DMS 273 treated with DMSO at 0.1 percent for 48 hours (cell line): Measurements from ENCODE around the gene SLC22A17.

ENCODE experiments used
- DNase-seq: peaks from one replicate; lab custom pipeline; 2025; lab: John Stamatoyannopoulos, UW

The SLC22A17 gene

GRCh38 chr14:23307687-23308644 lies 44.7 kb downstream of the SLC22A17 start:
- no peak for DNase-seq

GRCh38 chr14:23307146-23307530 lies 45.5 kb downstream of the SLC22A17 start:
- no peak for DNase-seq

- peak; percentile 69 for DNase-seq
Measured at GRCh38 chr14:23306412-23307145, 46.1 kb downstream of the SLC22A17 start, which contains the start of gene BCL2L2. Gene BCL2L2, plus strand, starts transcription at chr14:23306833. Its CDS starts 935 bp downstream, at chr14:23307768.

- peak; percentile 35 for DNase-seq
Measured at GRCh38 chr14:23302290-23303225, 50.1 kb downstream of the SLC22A17 start, which contains the start of gene PPP1R3E. Gene PPP1R3E, minus strand, starts transcription at chr14:23302859. Its CDS starts 283 bp downstream, at chr14:23302576.

GRCh38 chr14:23301969-23302289 lies 50.8 kb downstream of the SLC22A17 start:
- no peak for DNase-seq

DNA sequence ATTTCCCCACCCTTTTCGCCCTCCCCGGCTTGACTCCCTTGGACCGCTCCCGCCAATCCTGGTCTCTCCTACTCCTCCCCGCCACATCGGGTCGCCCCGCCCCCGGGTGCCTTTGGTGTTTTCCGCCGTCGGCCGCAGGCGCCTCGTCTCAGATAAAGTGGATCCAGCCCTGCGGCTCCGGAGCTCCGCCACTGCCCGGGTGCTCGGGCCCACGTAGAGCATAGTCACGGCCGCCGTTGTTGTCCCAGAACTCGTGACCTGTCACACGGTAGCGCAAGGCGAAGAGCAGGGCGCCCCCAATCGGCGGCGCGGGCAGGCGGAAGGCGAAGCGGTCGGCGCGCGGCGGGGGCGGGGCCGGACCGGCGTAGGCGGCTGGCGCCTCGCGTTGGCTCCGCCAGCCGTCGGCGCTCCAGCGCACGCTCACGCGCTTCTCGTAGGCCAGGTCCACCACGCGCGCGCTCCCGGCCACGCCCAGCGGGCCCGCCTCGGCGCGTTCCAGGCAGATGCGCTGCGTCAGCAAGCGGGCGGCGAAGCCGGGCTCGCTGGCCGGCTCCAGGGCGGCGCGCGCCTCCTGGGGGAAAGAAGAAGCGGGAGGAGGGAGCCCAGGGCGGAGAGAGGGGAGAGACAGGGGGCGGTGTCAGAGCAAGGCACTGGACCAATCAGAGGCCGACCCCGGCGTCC lies 51.3 kb downstream of the SLC22A17 start:
- DNase-seq = peak; percentile 99

GRCh38 chr14:23300687-23301223 lies 51.9 kb downstream of the SLC22A17 start:
- DNase-seq = no peak

DNA sequence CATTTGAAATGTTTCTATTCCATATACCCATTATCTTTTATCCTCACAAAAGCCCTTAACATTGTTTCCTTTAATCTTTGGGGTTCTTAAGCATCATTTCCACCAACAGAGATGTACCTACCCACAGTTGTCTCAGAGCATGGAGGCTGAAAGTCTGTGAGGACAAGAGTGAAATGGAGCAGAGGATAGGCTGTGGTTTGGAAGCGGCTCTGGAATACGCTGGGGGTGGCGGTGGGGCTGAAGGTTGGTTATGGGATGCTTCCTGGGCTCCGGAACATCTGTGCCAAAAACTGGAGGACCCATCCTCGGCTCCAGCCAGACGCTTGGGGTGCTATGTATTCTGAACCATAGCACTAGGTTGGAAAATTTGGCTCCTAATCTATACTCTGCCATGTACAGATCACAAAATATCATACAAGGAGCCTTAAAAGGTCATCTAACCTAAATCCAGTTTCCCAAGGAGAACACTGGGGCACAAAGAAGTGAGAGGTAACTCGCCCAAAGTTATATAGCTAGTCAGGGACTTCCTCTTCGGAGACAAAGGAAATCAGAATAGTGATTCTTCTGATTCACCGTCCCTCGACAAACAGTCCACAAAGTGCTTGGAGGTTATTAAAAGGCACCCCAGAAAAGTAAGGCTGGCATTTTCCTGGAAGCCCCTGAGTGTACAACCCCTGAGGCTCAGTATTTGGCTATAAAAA lies 52.6 kb downstream of the SLC22A17 start:
- DNase-seq = no peak

DNA sequence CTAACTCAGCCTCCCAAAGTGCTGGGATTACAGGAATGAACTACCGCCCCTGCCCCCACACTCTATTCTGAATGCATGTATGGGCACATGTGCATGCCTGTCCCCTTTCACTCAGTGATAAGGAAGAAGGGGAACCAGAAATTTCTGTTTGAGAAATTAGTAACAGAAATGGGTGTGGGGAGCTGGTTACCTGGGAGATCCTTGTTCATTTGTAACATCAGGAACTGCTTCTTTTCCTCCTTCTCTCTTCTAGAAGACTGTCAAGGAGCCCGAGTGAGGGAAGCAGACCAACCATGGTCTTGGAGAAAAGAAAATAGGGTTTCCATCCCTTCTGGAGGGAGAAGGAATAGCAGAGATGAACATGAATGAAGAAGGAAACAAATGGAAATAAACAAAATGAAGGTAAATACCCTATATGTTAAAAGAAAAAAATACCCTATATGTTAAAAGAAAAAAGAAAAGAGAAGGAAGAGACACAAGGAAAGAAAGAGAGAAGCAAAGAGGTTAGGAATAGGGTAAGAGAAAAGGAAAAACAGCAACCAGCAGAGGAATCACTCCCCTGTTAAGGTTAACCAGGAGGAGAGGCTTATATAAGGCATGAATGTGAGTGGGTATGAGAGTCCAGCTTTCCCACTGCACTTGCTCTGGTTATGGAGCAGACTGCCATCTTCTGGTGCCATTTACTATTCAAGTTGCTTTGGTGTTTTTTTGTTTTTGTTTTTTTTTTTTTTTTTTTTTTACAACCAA lies 53.3 kb downstream of the SLC22A17 start:
- DNase-seq = no peak

DNA sequence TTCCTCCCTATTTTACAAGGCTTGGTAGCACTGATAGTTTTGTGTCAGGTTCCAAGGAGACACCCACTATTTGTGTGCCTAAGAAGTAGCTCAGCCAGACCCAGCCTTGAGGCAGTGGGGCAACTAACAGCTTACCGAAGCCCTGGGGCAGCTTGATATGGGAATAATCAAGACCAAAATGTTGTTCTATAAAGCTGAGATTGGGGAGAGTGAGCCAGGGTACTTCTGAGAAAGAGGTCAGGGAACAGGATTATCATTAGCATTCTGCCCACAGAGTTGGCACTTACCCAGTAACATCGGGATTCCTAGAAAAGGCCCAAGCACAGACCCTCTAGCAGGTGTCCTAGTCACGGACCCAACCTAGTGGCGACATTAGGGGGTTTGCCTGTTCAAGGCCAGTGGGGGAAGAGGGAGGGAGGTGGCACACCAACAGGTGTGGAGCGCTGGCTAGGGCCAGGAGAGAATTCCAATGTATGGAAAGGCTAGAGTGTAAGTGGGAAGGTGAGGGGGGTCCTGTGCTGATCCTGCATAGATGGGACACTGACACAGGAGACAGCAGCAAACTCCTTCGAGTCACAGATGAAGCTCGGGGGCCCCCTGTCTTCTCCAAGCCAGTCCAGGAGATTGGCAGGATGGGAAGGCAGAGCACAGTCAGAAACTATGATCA lies 54.9 kb downstream of the SLC22A17 start:
- DNase-seq = no peak

DNA sequence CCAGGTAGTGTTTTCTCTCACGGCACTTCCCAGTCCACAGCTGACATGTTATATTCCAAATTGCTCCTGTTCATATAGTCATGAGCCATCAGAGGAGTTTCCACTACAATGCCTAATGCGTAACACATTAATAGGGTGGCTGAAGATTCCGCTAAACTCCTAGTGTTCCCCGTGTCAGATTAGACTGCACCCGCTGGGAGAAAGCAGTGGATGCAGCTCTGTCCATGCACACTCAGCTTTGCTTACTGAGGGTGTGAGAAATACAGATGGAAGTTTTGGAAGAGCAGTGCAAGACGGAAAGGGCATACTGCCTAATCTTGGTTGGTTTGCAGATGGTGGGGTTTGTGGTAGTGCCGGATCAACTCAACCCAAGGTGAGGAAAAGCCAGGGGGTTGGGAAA lies 55.6 kb downstream of the SLC22A17 start:
- DNase-seq = no peak
